Kidney (tissue), 14 donors: ENCODE results near the gene GAS5. TPM values are rescaled to one million over a fixed set of nuclear protein-coding genes. Genes with fewer than 3 reads are reported as not detected.
"Not testable (repeated sequence)": the region's sequence is repeated elsewhere in the genome, so short reads cannot be mapped to it uniquely, and the experiment has no call there.

Experiments used
- DNase-seq, 5 donors: peaks; one replicate each; pipeline ENCODE4 v3.0.0-alpha.2; 2013 to 2020
- FAIRE-seq: peaks from 2 replicates; lab custom pipeline; 2012; peaks lifted over from hg19 to GRCh38; lab: Jason Lieb, UNC
- H3K27ac ChIP-seq, 2 donors: one replicate each; pipeline ENCODE4 v1.7.0; 2013; ENCODE audit warnings: low read depth in 2 of 2, low read length in 2 of 2, inconsistent platforms in 1 of 2
- H3K27me3 ChIP-seq: one replicate; pipeline ENCODE4 v1.7.1; 2013; ENCODE audit warnings: low read length, inconsistent platforms; ENCODE audit not compliant: control insufficient read depth, insufficient read depth
- H3K36me3 ChIP-seq, 3 donors: one replicate each; pipeline versions ENCODE4 v1.7.0 to v1.7.1; 2013; ENCODE audit warnings: low read length in 3 of 3, control low read depth in 1 of 3, inconsistent platforms in 1 of 3; ENCODE audit not compliant: insufficient read depth in 3 of 3, control insufficient read depth in 2 of 3
- H3K4me1 ChIP-seq, 3 donors: one replicate each; pipeline versions ENCODE4 v1.7.0 to v1.7.1; 2013; ENCODE audit warnings: low read length in 3 of 3, inconsistent platforms in 1 of 3, low read depth in 1 of 3; ENCODE audit not compliant: control insufficient read depth in 2 of 3, insufficient read depth in 2 of 3
- H3K4me3 ChIP-seq, 3 donors: one replicate each; pipeline versions ENCODE4 v1.7.0 to v1.8.1; 2013; ENCODE audit warnings: low read length in 3 of 3, control low read depth in 1 of 3, inconsistent platforms in 1 of 3
- H3K9ac ChIP-seq, 3 donors: one replicate each; pipeline versions ENCODE4 v1.7.0 to v1.7.1; 2013; ENCODE audit warnings: low read length in 3 of 3, control low read depth in 1 of 3, inconsistent platforms in 1 of 3
- H3K9me3 ChIP-seq, 3 donors: one replicate each; pipeline versions ENCODE4 v1.7.0 to v1.7.1; 2013; ENCODE audit warnings: low read length in 3 of 3, control low read depth in 1 of 3, inconsistent platforms in 1 of 3; ENCODE audit not compliant: control insufficient read depth in 2 of 3, insufficient read depth in 1 of 3
- CTCF ChIP-seq: IDR thresholded peaks from 3 replicates; pipeline ENCODE4 v1.5.1; 2012; ENCODE audit warnings: mild to moderate bottlenecking, moderate library complexity, borderline replicate concordance; ENCODE audit not compliant: insufficient read depth; ENCODE audit errors: extremely low read depth
- intact Hi-C: fragments of 100-400 bp; cut with DNase I; formaldehyde crosslinking; loops from one replicate; pipeline ENCODE4 v1.11.1; 2022
- polyA plus RNA-seq: library from polyadenylated mRNA; stranded (reverse); fragments of 350-450 nt; fragmentation: Illumina TruSeq; extraction: RNeasy Lipid Tissue Mini Kit (QIAGEN cat#74804); gene quantifications from one replicate; pipeline ENCODE4 v1.2.3, GENCODE V29; 2014; ENCODE audit warnings: low read depth, low replicate concordance; ENCODE audit not compliant: insufficient read depth
- total RNA-seq: library from RNA; stranded (reverse); fragmentation: NEBNext Ultra II Directional; extraction: Animal tissue kit (Norgen Biotek cat#: 25700); gene quantifications from one replicate; pipeline ENCODE4 v1.2.1, GENCODE V29; 2021
- donor health status: control.
- donor health status: control.
- donor health status: control.
- donor health status: control.
- donor health status: control.
- donor health status: DM: yes; HTN: yes; CAD: no.
- donor health status: Normal renal cell carcinoma (clear cell type).

GAS5 gene
- total and polyA plus RNA-seq, 2 donors from 2014 or later: 239 to 275 TPM

GRCh38 chr1:173886746-173887611 lies 19.2 kb upstream of the GAS5 start:
- FAIRE-seq: no peak
- no peaks in the 10 kb centered on the region for H3K9me3 ChIP-seq
- intact Hi-C loops: no loop called here
- H3K27me3 ChIP-seq: no peaks in the 10 kb centered on the region
- H3K27ac ChIP-seq: no peak overlapping the region
- no peak overlapping the region for H3K9ac ChIP-seq
- peaks cover 3 to 16% (median 11%) of the 10 kb centered on the region in 3 donors for H3K36me3 ChIP-seq
- TF ChIP-seq CTCF: no peak
- no peak overlapping the region for H3K4me3 ChIP-seq
- H3K4me1 ChIP-seq: no peaks in the 10 kb centered on the region
- no peak for DNase-seq

- DNase-seq (no peak), FAIRE-seq (no peak)
- Histone ChIP-seq H3K27me3 (no peaks in the 10 kb centered on the region), H3K27ac (no peak overlapping the region), H3K9ac (no peak overlapping the region), H3K4me3 (no peak overlapping the region), H3K36me3 (peaks cover 3 to 16% (median 11%) of the 10 kb centered on the region in 3 donors), H3K4me1 (no peaks in the 10 kb centered on the region), H3K9me3 (no peaks in the 10 kb centered on the region)
- TF ChIP-seq CTCF: no peak
- intact Hi-C loops: no loop called here
Measured at GRCh38 chr1:173884701-173885100, 16.9 kb upstream of the GAS5 start.

- H3K4me3 ChIP-seq, H3K9ac ChIP-seq, FAIRE-seq, H3K27me3 ChIP-seq, H3K4me1 ChIP-seq, DNase-seq, intact Hi-C loops, H3K9me3 ChIP-seq, H3K27ac ChIP-seq: not testable (repeated sequence)
- H3K36me3 ChIP-seq: peaks cover 5 to 11% (median 7%) of the 10 kb centered on the region in 3 donors
Measured at GRCh38 chr1:173881117-173881516, 13.3 kb upstream of the GAS5 start.

GRCh38 chr1:173878251-173878650 lies 10.5 kb upstream of the GAS5 start:
- peaks cover 2 to 4% (median 4%) of the 10 kb centered on the region in 3 donors for H3K36me3 ChIP-seq

More at GRCh38 chr1:173878251-173878650, 10.5 kb upstream of the GAS5 start:
- FAIRE-seq (no peak), DNase-seq (no peak)
- no peak overlapping the region for H3K9ac ChIP-seq
- H3K9me3 ChIP-seq: no peaks in the 10 kb centered on the region
- H3K27me3 ChIP-seq: no peaks in the 10 kb centered on the region
- intact Hi-C loops: no loop called here
- H3K4me1 ChIP-seq: no peaks in the 10 kb centered on the region
- H3K27ac ChIP-seq: no peak overlapping the region
- H3K4me3 ChIP-seq: no peak overlapping the region
- no peak for TF ChIP-seq CTCF
